Measurements from ENCODE around the gene LDB2.

DNA sequence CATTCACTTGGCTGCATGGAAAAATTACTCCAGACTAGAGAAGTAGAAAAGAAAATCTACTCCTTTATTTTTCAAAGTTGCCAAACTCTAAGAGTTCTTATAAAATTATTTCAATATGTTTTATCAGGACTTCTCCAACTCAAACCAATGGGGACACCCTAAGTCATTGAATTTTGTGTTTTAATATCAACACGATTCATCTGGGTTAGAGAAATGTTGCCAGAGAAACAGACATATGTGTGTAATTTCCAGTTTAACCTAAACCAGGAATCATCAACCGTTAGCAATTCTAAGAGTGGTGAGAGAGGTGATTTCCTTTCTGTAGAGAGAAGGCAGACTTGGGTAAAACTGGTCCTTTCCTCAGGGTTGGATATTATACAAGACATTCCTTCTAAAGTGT is 291.8 kb downstream of the LDB2 start:
- TF ChIP-seq MAX (IDR thresholded peaks at IDR 0.05) (no peak), YY1 (IDR thresholded peaks at IDR 0.05; ENCODE audit: low read depth) (no peak), EP300 (IDR thresholded peaks at IDR 0.05; ENCODE audit: borderline replicate concordance) (no peak), CREB1 (IDR thresholded peaks at IDR 0.05; ENCODE audit: low read depth) (no peak), TAF1 (IDR thresholded peaks at IDR 0.05; ENCODE audit: low read depth) (no peak), TCF12 (IDR thresholded peaks at IDR 0.05; ENCODE audit: low read depth) (no peak)
